ENCODE data around the gene STARD3. TPM values are rescaled to one million over a fixed set of nuclear protein-coding genes. Genes with fewer than 3 reads are reported as not detected.
"Not testable (repeated sequence)": the region's sequence is repeated elsewhere in the genome, so short reads cannot be mapped to it uniquely, and the experiment has no call there.

Gene STARD3
- total RNA-seq (10 to 100 TPM; 14.2 to 25.3 (median 19.6) TPM), polyA plus RNA-seq (10 to 100 TPM; 39.2 to 46.1 TPM)
- long read RNA-seq, donor 1, transcript STARD3-201 (15 exons, 2,132 nt) = major isoform, 24 of 51 reads
- long read RNA-seq, donor 1, partial matches to known transcripts = 10 of 51 reads
- long read RNA-seq, donor 1, other reads (novel, unspliced or antisense) = 16 of 51 reads
- long read RNA-seq, donor 2, transcript STARD3-201 (15 exons, 2,132 nt) = major isoform, 22 of 55 reads
- long read RNA-seq, donor 2, partial matches to known transcripts = 13 of 55 reads
- long read RNA-seq, donor 2, other reads (novel, unspliced or antisense) = 20 of 55 reads
- long read RNA-seq, donor 3, transcript STARD3-201 (15 exons, 2,132 nt) = major isoform, 44 of 91 reads
- long read RNA-seq, donor 3, partial matches to known transcripts = 27 of 91 reads
- long read RNA-seq, donor 3, other reads (novel, unspliced or antisense) = 20 of 91 reads

- TF ChIP-seq CTCF (IDR thresholded peaks at IDR 0.05) = peak in 5 of 9 donors; percentile 19 to 46 (median 31)
- Histone ChIP-seq H3K4me1 (peaks cover 11 to 73% (median 55%) of the 10 kb centered on the region in 9 donors), H3K36me3 (no peaks in the 10 kb centered on the region), H3K9me3 (no peaks in the 10 kb centered on the region), H3K27ac (peak within 1 kb of the TSS; percentile 62 to 99 (median 92)), H3K4me3 (peak within 1 kb of the TSS; percentile 56 to 98 (median 82)), H3K27me3 (peaks cover 0 to 3% (median 0%) of the 10 kb centered on the region in 7 donors)
- DNase-seq (peak; percentile 93 to 94), ATAC-seq (peak; percentile 94 to 98 (median 96))
- 0% methylated on average over 57 to 69 of the region's 69 CpGs for WGBS, 2 donors
- intact Hi-C loops (cut with DNase I) = loop anchor here in 4 of 10 donors (2.0 to 5.0 kb wide), 3 partner anchors 32 to 115 kb away; partner anchors contain the start of gene PNMT (in 1 of the 4)
These were observed at the start of gene STARD3 for GRCh38 chr17:39636927-39637736. Gene STARD3 (plus strand): TSS chr17:39637144. CDS start chr17:39653532, 16,388 bp downstream.

GRCh38 chr17:39590180-39590579 lies 46.8 kb upstream of the STARD3 start:
- H3K4me3 ChIP-seq, H3K27ac ChIP-seq, H3K36me3 ChIP-seq, H3K4me1 ChIP-seq, H3K9me3 ChIP-seq, DNase-seq, ATAC-seq: not testable (repeated sequence)
- 62 to 64% methylated on average over 2 of the region's 2 CpGs for WGBS, 2 donors
- intact Hi-C loops (cut with DNase I) = loop anchor here in 1 of 10 donors (10.0 kb wide), 1 partner anchor 1765 kb away; the partner anchor contains the start of gene KRT33A
- H3K27me3 ChIP-seq = peaks cover 0 to 49% (median 29%) of the 10 kb centered on the region in 7 donors

GRCh38 chr17:39591958-39592954 lies 44.7 kb upstream of the STARD3 start:
- ATAC-seq (peak in 5 of 8 donors; percentile 46 to 52 (median 51)), DNase-seq (peak in 1 of 2 donors; percentile 44)
- H3K4me3 ChIP-seq = no peak overlapping the region
- no peak overlapping the region for H3K27ac ChIP-seq
- no peaks in the 10 kb centered on the region for H3K9me3 ChIP-seq
- H3K4me1 ChIP-seq = peaks cover 0 to 10% (median 1%) of the 10 kb centered on the region in 9 donors
- no peaks in the 10 kb centered on the region for H3K36me3 ChIP-seq
- H3K27me3 ChIP-seq = peaks cover 0 to 66% (median 49%) of the 10 kb centered on the region in 7 donors
- WGBS, 2 donors = 1 to 3% methylated on average over 22 of the region's 22 CpGs
- intact Hi-C loops (cut with DNase I) = loop anchor here in 1 of 10 donors (10.0 kb wide), 1 partner anchor 1763 kb away; the partner anchor contains the start of gene KRT33A
- no peak for TF ChIP-seq CTCF (IDR thresholded peaks at IDR 0.05)

GRCh38 chr17:39593371-39593770 lies 43.6 kb upstream of the STARD3 start:
- 72 to 81% methylated on average over 2 of the region's 2 CpGs for WGBS, 2 donors
- intact Hi-C loops (cut with DNase I) = loop anchor here in 1 of 10 donors (10.0 kb wide), 1 partner anchor 1761 kb away; the partner anchor contains the start of gene KRT33A

More at GRCh38 chr17:39593371-39593770, 43.6 kb upstream of the STARD3 start:
- H3K27me3 ChIP-seq = peaks cover 7 to 75% (median 61%) of the 10 kb centered on the region in 7 donors
- DNase-seq = no peak
- TF ChIP-seq CTCF (IDR thresholded peaks at IDR 0.05) = no peak
- ATAC-seq = no peak
- H3K9me3 ChIP-seq = no peaks in the 10 kb centered on the region
- no peaks in the 10 kb centered on the region for H3K36me3 ChIP-seq
- H3K4me1 ChIP-seq = peaks cover 0 to 21% (median 8%) of the 10 kb centered on the region in 9 donors
- H3K4me3 ChIP-seq = no peak overlapping the region
- H3K27ac ChIP-seq = no peak overlapping the region

Measured in heart right ventricle (tissue), 16 donors.